ENCODE data around the gene PIP5K1B.

PIP5K1B gene

GRCh38 chr9:68714416-68715180 is 9.6 kb downstream of the PIP5K1B start:
- no peak for TF ChIP-seq CTCF (IDR thresholded peaks at IDR 0.05; ENCODE audit: extremely low read depth, missing control alignments)
- DNase-seq (ENCODE audit: low spot score), result no peak

- no peak for TF ChIP-seq CTCF (IDR thresholded peaks at IDR 0.05; ENCODE audit: extremely low read depth, missing control alignments)
- no peak for DNase-seq (ENCODE audit: low spot score)
These were observed 10.1 kb downstream of the PIP5K1B start for GRCh38 chr9:68715181-68715456.

GRCh38 chr9:68717552-68718443 is 12.8 kb downstream of the PIP5K1B start:
- no peak for TF ChIP-seq CTCF (IDR thresholded peaks at IDR 0.05; ENCODE audit: extremely low read depth, missing control alignments)
- no peak for DNase-seq (ENCODE audit: low spot score)

GRCh38 chr9:68719847-68720246 is 14.8 kb downstream of the PIP5K1B start:
- TF ChIP-seq CTCF (IDR thresholded peaks at IDR 0.05; ENCODE audit: extremely low read depth, missing control alignments), result no peak
- no peak for DNase-seq (ENCODE audit: low spot score)

GRCh38 chr9:68720656-68721313 is 15.7 kb downstream of the PIP5K1B start:
- TF ChIP-seq CTCF (IDR thresholded peaks at IDR 0.05; ENCODE audit: extremely low read depth, missing control alignments), result no peak
- DNase-seq (ENCODE audit: low spot score), result no peak

- no peak for TF ChIP-seq CTCF (IDR thresholded peaks at IDR 0.05; ENCODE audit: extremely low read depth, missing control alignments)
- DNase-seq (ENCODE audit: low spot score), result no peak
These were observed 16.8 kb downstream of the PIP5K1B start for GRCh38 chr9:68721666-68722330.
